Right lobe of liver (tissue), 6 donors: ENCODE measurements around the gene INTS3. TPM values are rescaled to one million over a fixed set of nuclear protein-coding genes. Genes with fewer than 3 reads are reported as not detected.
"Not testable (repeated sequence)": the region's sequence is repeated elsewhere in the genome, so short reads cannot be mapped to it uniquely, and the experiment has no call there.

Experiments used
- ATAC-seq, 4 donors: fragments of 200-7000 bp; cut with Tn5 transposase; one replicate each; pipeline ENCODE4 v1.9.1; 2020; ENCODE audit warnings: mild to moderate bottlenecking in 4 of 4, moderate library complexity in 4 of 4
- DNase-seq, 3 donors: peaks; one replicate each; pipeline ENCODE4 v3.0.0-alpha.2; 2020
- H3K27ac ChIP-seq, 3 donors: fragments of 200-600 bp; one replicate each; pipeline ENCODE4 v1.8.0; 2022
- H3K27me3 ChIP-seq, 2 donors: fragments of 200-600 bp; one replicate each; pipeline ENCODE4 v1.8.0; 2022
- H3K36me3 ChIP-seq, 4 donors: fragments of 200-600 bp; sonication (generic) in 1 of 4; one replicate each; pipeline versions ENCODE4 v1.5.1 to v1.8.0; 2017 to 2022; ENCODE audit warnings: control low read depth in 1 of 4
- H3K4me1 ChIP-seq, 4 donors: fragments of 200-600 bp; sonication (generic) in 1 of 4; one replicate each; pipeline versions ENCODE4 v1.5.1 to v1.8.0; 2017 to 2022; ENCODE audit warnings: control low read depth in 1 of 4
- H3K4me3 ChIP-seq, 3 donors: fragments of 200-600 bp; one replicate each; pipeline ENCODE4 v1.8.0; 2022
- H3K9me3 ChIP-seq, 4 donors: fragments of 200-600 bp; sonication (generic) in 1 of 4; one replicate each; pipeline versions ENCODE4 v1.5.1 to v1.8.0; 2017 to 2022; ENCODE audit warnings: control low read depth in 1 of 4
- CTCF ChIP-seq, 4 donors: fragments of 200-600 bp in 3 of 4; fragments of 450-650 bp in 1 of 4; IDR thresholded peaks; one replicate each; pipeline versions ENCODE4 v1.5.1 to v1.8.0; 2016 to 2022; ENCODE audit warnings: antibody characterized with exemption in 4 of 4, mild to moderate bottlenecking in 2 of 4
- POLR2A ChIP-seq: fragments of 450-650 bp; IDR thresholded peaks from one replicate; pipeline ENCODE4 v1.6.1; 2017; ENCODE audit warnings: antibody characterized with exemption, mild to moderate bottlenecking
- WGBS: methylation state at CpG from one replicate; pipeline ENCODE4 v1.1.6; 2018; ENCODE audit warnings: low coverage, low lambda C conversion rate; ENCODE audit not compliant: insufficient coverage; ENCODE audit errors: missing lambda C conversion rate; 5-methylcytosine and 5-hydroxymethylcytosine counted together
- intact Hi-C, 2 donors: fragments of 100-400 bp; cut with DNase I; formaldehyde crosslinking; loops; one replicate each; pipeline versions ENCODE4 v1.11.2 to v1.14.1; 2022
- total RNA-seq, 6 experiments: library from RNA; depleted of rRNA in 2 of 6; stranded (reverse); fragments of >200 nt in 2 of 6; fragmentation: NEBNext Ultra II Directional in 3 of 6; extraction: Animal tissue kit (Norgen Biotek cat#: 25700) in 3 of 6; gene quantifications; one replicate each; pipeline versions ENCODE4 v1.1.0 to v1.2.4, GENCODE V29; 2016 to 2023
- donor health status: DM: no; HTN: yes; CAD: no.
- donor health status: DM: no; HTN: no; CAD: no.
- donor health status: DM: no; HTN: no; CAD: no.
- donor health status: DM: no; HTN: yes; CAD: no.
- donor health status: DM: no; HTN: yes; CAD: no.

Gene INTS3
- total RNA-seq, 6 experiments from 2014 or later, result 16.5 to 29.1 (median 22.6) TPM

- 65% methylated on average over 2 of the region's 6 CpGs for WGBS
- no peaks in the 10 kb centered on the region for H3K27me3 ChIP-seq
- H3K4me1 ChIP-seq, result no peaks in the 10 kb centered on the region
- peak overlapping the region in 1 of 3 donors; percentile 62 for H3K27ac ChIP-seq
- H3K4me3 ChIP-seq, result no peak overlapping the region
- ATAC-seq (peak in 1 of 4 donors; percentile 9), DNase-seq (no peak)
- no peaks in the 10 kb centered on the region for H3K9me3 ChIP-seq
- H3K36me3 ChIP-seq, result no peaks in the 10 kb centered on the region
- intact Hi-C loops, result no loop called here
- TF ChIP-seq POLR2A, result no peak
- no peak for TF ChIP-seq CTCF (IDR thresholded peaks at IDR 0.05)
Measured at GRCh38 chr1:153698923-153699714, 28.7 kb upstream of the INTS3 start.

GRCh38 chr1:153699768-153700167 is 28.1 kb upstream of the INTS3 start:
- H3K9me3 ChIP-seq, result no peaks in the 10 kb centered on the region
- no peaks in the 10 kb centered on the region for H3K36me3 ChIP-seq
- intact Hi-C loops, result no loop called here
- ATAC-seq, result no peak
- WGBS, result 84% methylated on average over 6 of the region's 6 CpGs
- TF ChIP-seq CTCF (IDR thresholded peaks at IDR 0.05), result no peak
- no peak for TF ChIP-seq POLR2A
- DNase-seq, result no peak
- H3K4me3 ChIP-seq, result no peak overlapping the region
- H3K27me3 ChIP-seq, result no peaks in the 10 kb centered on the region
- no peak overlapping the region for H3K27ac ChIP-seq
- no peaks in the 10 kb centered on the region for H3K4me1 ChIP-seq

GRCh38 chr1:153705484-153705883 is 22.4 kb upstream of the INTS3 start:
- Histone ChIP-seq H3K27ac (no peak overlapping the region), H3K4me3 (no peak overlapping the region), H3K9me3 (no peaks in the 10 kb centered on the region), H3K4me1 (no peaks in the 10 kb centered on the region), H3K27me3 (no peaks in the 10 kb centered on the region), H3K36me3 (no peaks in the 10 kb centered on the region)
- intact Hi-C loops, result no loop called here
- DNase-seq, result no peak
- ATAC-seq, result no peak
- WGBS, result 88% methylated on average over 8 of the region's 9 CpGs
- no peak for TF ChIP-seq CTCF (IDR thresholded peaks at IDR 0.05)
- TF ChIP-seq POLR2A, result no peak

GRCh38 chr1:153711026-153711425 is 16.8 kb upstream of the INTS3 start:
- TF ChIP-seq CTCF (IDR thresholded peaks at IDR 0.05), result no peak
- no peak for TF ChIP-seq POLR2A
- no peaks in the 10 kb centered on the region for H3K36me3 ChIP-seq
- 68% methylated on average over 7 of the region's 7 CpGs for WGBS
- no peaks in the 10 kb centered on the region for H3K27me3 ChIP-seq
- ATAC-seq (no peak), DNase-seq (peak in 1 of 3 donors; percentile 2)
- H3K27ac ChIP-seq, result no peak overlapping the region
- H3K4me1 ChIP-seq, result no peaks in the 10 kb centered on the region
- no peaks in the 10 kb centered on the region for H3K9me3 ChIP-seq
- intact Hi-C loops, result no loop called here
- H3K4me3 ChIP-seq, result no peak overlapping the region

GRCh38 chr1:153716211-153716610 is 11.6 kb upstream of the INTS3 start:
- ATAC-seq, H3K4me3 ChIP-seq, H3K27me3 ChIP-seq, H3K9me3 ChIP-seq, DNase-seq, H3K36me3 ChIP-seq, H3K27ac ChIP-seq, H3K4me1 ChIP-seq, intact Hi-C loops: not testable (repeated sequence)
- 56% methylated on average over 4 of the region's 5 CpGs for WGBS
